HepG2 (cell line): Measurements from ENCODE around the gene TUBG2. TPM values are rescaled to one million over a fixed set of nuclear protein-coding genes. Genes with fewer than 3 reads are reported as not detected.

Experiments
- ARHGAP35 ChIP-seq: sonication (generic); formaldehyde crosslinking; IDR thresholded peaks from 2 replicates; pipeline ENCODE4 v1.9.0; 2022; ENCODE audit warnings: mild to moderate bottlenecking, inconsistent platforms, moderate library complexity, missing genetic modification reagents, borderline replicate concordance
- ATF1 ChIP-seq: IDR thresholded peaks from 2 replicates; pipeline ENCODE4 v1.6.1; 2016; ENCODE audit warnings: mild to moderate bottlenecking, control low read depth
- CCDC6 ChIP-seq: sonication (generic); formaldehyde crosslinking; IDR thresholded peaks from 2 replicates; pipeline ENCODE4 v1.8.1; 2022; ENCODE audit warnings: mild to moderate bottlenecking, missing genetic modification reagents, moderate library complexity
- DBP ChIP-seq: sonication (generic); formaldehyde crosslinking; IDR thresholded peaks from 2 replicates; pipeline ENCODE4 v1.4.0; 2020; ENCODE audit warnings: missing genetic modification reagents; ENCODE audit errors: not compliant biosample characterization
- DNMT1 ChIP-seq: sonication (generic); formaldehyde crosslinking; IDR thresholded peaks from 2 replicates; pipeline ENCODE4 v1.5.1; 2020; ENCODE audit warnings: mild to moderate bottlenecking, missing genetic modification reagents
- E2F5 ChIP-seq: sonication (generic); formaldehyde crosslinking; conservative IDR thresholded peaks from 2 replicates; pipeline ENCODE4 v1.4.0; 2020; ENCODE audit warnings: missing genetic modification reagents
- HDAC1 ChIP-seq: sonication (generic); formaldehyde crosslinking; IDR thresholded peaks from 2 replicates; pipeline ENCODE4 v1.5.1; 2020; ENCODE audit warnings: mild to moderate bottlenecking, missing genetic modification reagents
- HMGA1 ChIP-seq: sonication (generic); formaldehyde crosslinking; conservative IDR thresholded peaks from 2 replicates; pipeline ENCODE4 v1.4.0; 2020; ENCODE audit warnings: missing genetic modification reagents
- IKZF4 ChIP-seq: sonication (generic); formaldehyde crosslinking; IDR thresholded peaks from 2 replicates; pipeline ENCODE4 v1.5.1; 2020; ENCODE audit warnings: borderline replicate concordance, mild to moderate bottlenecking, low read depth, missing genetic modification reagents; ENCODE audit errors: not compliant biosample characterization
- KLF16 ChIP-seq, 2 experiments: sonication (generic) in 1 of 2; formaldehyde crosslinking in 1 of 2; IDR thresholded peaks; 2 replicates each; pipeline versions ENCODE4 v1.6.1 to v1.8.0; 2016 to 2023; ENCODE audit warnings: missing genetic modification reagents in 2 of 2, missing compliant biosample characterization in 1 of 2
- NFYB ChIP-seq: sonication (generic); formaldehyde crosslinking; IDR thresholded peaks from 2 replicates; pipeline ENCODE4 v1.4.0; 2020; ENCODE audit warnings: missing genetic modification reagents
- NR3C1 ChIP-seq: sonication (generic); formaldehyde crosslinking; IDR thresholded peaks from 2 replicates; pipeline ENCODE4 v1.4.0; 2020; ENCODE audit warnings: missing genetic modification reagents
- NRL ChIP-seq: sonication (generic); formaldehyde crosslinking; IDR thresholded peaks from 2 replicates; pipeline ENCODE4 v1.5.0; 2020; ENCODE audit warnings: missing genetic modification reagents, mild to moderate bottlenecking, moderate library complexity, borderline replicate concordance
- ONECUT2 ChIP-seq: sonication (generic); formaldehyde crosslinking; IDR thresholded peaks from 2 replicates; pipeline ENCODE4 v1.4.0; 2020; ENCODE audit warnings: missing genetic modification reagents
- SPEN ChIP-seq: sonication (generic); formaldehyde crosslinking; IDR thresholded peaks from 2 replicates; pipeline ENCODE4 v1.5.1; 2020; ENCODE audit warnings: low read depth, mild to moderate bottlenecking, missing genetic modification reagents
- TGIF2 ChIP-seq: IDR thresholded peaks from 2 replicates; pipeline ENCODE4 v1.6.1; 2016; ENCODE audit warnings: control low read depth, missing compliant biosample characterization
- U2AF1 ChIP-seq: fragments of 200-400 bp; formaldehyde crosslinking; optimal IDR thresholded peaks from 2 replicates; pipeline ENCODE3; 2017; ENCODE audit warnings: mild to moderate bottlenecking, low read depth, low read length
- ZFP36 ChIP-seq: fragments of 150-350 bp; IDR thresholded peaks from 2 replicates; pipeline ENCODE4 v1.6.1; 2018; ENCODE audit warnings: borderline replicate concordance, low read length, low read depth; ENCODE audit not compliant: partially characterized antibody
- ZKSCAN5 ChIP-seq: sonication (generic); formaldehyde crosslinking; IDR thresholded peaks from 2 replicates; pipeline ENCODE4 v1.5.1; 2020; ENCODE audit warnings: mild to moderate bottlenecking, missing genetic modification reagents
- ZNF232 ChIP-seq: sonication (generic); formaldehyde crosslinking; IDR thresholded peaks from 2 replicates; pipeline ENCODE4 v1.4.0; 2020; ENCODE audit warnings: missing genetic modification reagents, borderline replicate concordance
- ZNF280B ChIP-seq: sonication (generic); formaldehyde crosslinking; IDR thresholded peaks from 2 replicates; pipeline ENCODE4 v1.5.0; 2020; ENCODE audit warnings: missing genetic modification reagents, mild to moderate bottlenecking, borderline replicate concordance
- ZNF543 ChIP-seq: sonication (generic); formaldehyde crosslinking; IDR thresholded peaks from 2 replicates; pipeline ENCODE4 v1.4.0; 2020; ENCODE audit warnings: mild to moderate bottlenecking, missing genetic modification reagents
- ZNF546 ChIP-seq: sonication (generic); formaldehyde crosslinking; conservative IDR thresholded peaks from 2 replicates; pipeline ENCODE4 v1.8.1; 2023; ENCODE audit warnings: mild to moderate bottlenecking, missing genetic modification reagents
- ZNF577 ChIP-seq: sonication (generic); formaldehyde crosslinking; IDR thresholded peaks from 2 replicates; pipeline ENCODE4 v1.4.0; 2020; ENCODE audit warnings: mild to moderate bottlenecking, low read depth, missing genetic modification reagents, borderline replicate concordance
- ZNF580 ChIP-seq: IDR thresholded peaks from 2 replicates; pipeline ENCODE4 v1.6.1; 2016; ENCODE audit warnings: low read depth, borderline replicate concordance
- ZNF747 ChIP-seq: sonication (generic); formaldehyde crosslinking; IDR thresholded peaks from 2 replicates; pipeline ENCODE4 v1.8.1; 2023; ENCODE audit warnings: missing genetic modification reagents, mild to moderate bottlenecking, borderline replicate concordance
- ZNF761 ChIP-seq: sonication (generic); formaldehyde crosslinking; conservative IDR thresholded peaks from 2 replicates; pipeline ENCODE4 v1.4.0; 2020; ENCODE audit warnings: mild to moderate bottlenecking, missing genetic modification reagents
- ZNF839 ChIP-seq: sonication (generic); formaldehyde crosslinking; IDR thresholded peaks from 2 replicates; pipeline ENCODE4 v1.4.0; 2020; ENCODE audit warnings: missing genetic modification reagents, mild to moderate bottlenecking, borderline replicate concordance
- polyA plus RNA-seq, 8 experiments: library from polyadenylated mRNA; depleted of rRNA in 3 of 8; stranded (reverse) in 7 of 8; unstranded in 1 of 8; fragments of >200 nt; fragmentation: Illumina TruSeq in 4 of 8; extraction: Trizol in 4 of 8; gene quantifications; 2 replicates each; pipeline versions ENCODE4 v1.2.1 to v1.2.3, GENCODE V29; 2011 to 2016; ENCODE audit warnings: low read depth in 4 of 8, missing spikeins in 1 of 8, mixed read lengths in 1 of 8; ENCODE audit not compliant: insufficient read depth in 1 of 8
- total RNA-seq, 5 experiments: library from RNA; depleted of rRNA; stranded (reverse); fragments of >200 nt; fragmentation: Illumina TruSeq; extraction: Trizol; gene quantifications; 2 replicates each; pipeline ENCODE4 v1.2.3, GENCODE V29; 2016; ENCODE audit warnings: low read depth in 1 of 5

TUBG2 gene
- total and polyA plus RNA-seq, 2 of the 13 experiments (the other 11 are each of a cell fraction or from before 2014, with no cell fraction given), result 16.0 to 42.3 TPM

- TF ChIP-seq ZNF580 (CRISPR knock-in tag), result no peak
- TF ChIP-seq ZNF232 (CRISPR knock-in tag), result no peak
- peak; percentile 77; the same call in 1 of the 2 replicates for TF ChIP-seq TGIF2 (CRISPR knock-in tag)
- TF ChIP-seq ZNF747 (CRISPR knock-in tag), result no peak; the same call in 1 of the 2 replicates
- TF ChIP-seq NFYB (CRISPR knock-in tag), result no peak
- TF ChIP-seq NRL (CRISPR knock-in tag), result peak; percentile 42
- TF ChIP-seq NR3C1, result no peak
- TF ChIP-seq ZNF280B (CRISPR knock-in tag), result no peak
- TF ChIP-seq ZNF761 (CRISPR knock-in tag), result no peak
- TF ChIP-seq ATF1 (CRISPR knock-in tag), result no peak
- 0 out of 2 replicates have a peak, but pooled peaks have one; percentile 35 for TF ChIP-seq ZNF839 (CRISPR knock-in tag)
- TF ChIP-seq KLF16 (CRISPR knock-in tag; IDR thresholded peaks at IDR 0.05), result peak in 1 of 2 experiments; percentile 43; a peak in 1 of 4 replicates
- 0 out of 2 replicates have a peak, but pooled peaks have one; percentile 8 for TF ChIP-seq ZNF546 (CRISPR knock-in tag)
- TF ChIP-seq E2F5, result no peak
- no peak for TF ChIP-seq DBP
- no peak for TF ChIP-seq ZNF577 (CRISPR knock-in tag)
- no peak for TF ChIP-seq ZKSCAN5 (CRISPR knock-in tag)
- peak; percentile 30 for TF ChIP-seq IKZF4 (CRISPR knock-in tag)
- TF ChIP-seq CCDC6 (CRISPR knock-in tag), result peak; percentile 70; the same call in 1 of the 2 replicates
- TF ChIP-seq HMGA1 (CRISPR knock-in tag), result no peak
- TF ChIP-seq ZNF543 (CRISPR knock-in tag), result no peak; the same call in 1 of the 2 replicates
- no peak for TF ChIP-seq ZFP36
- no peak for TF ChIP-seq U2AF1
- peak; percentile 58; the same call in 1 of the 2 replicates for TF ChIP-seq HDAC1 (CRISPR knock-in tag)
- no peak; the same call in none of the 2 replicates for TF ChIP-seq SPEN (CRISPR knock-in tag)
- no peak for TF ChIP-seq ONECUT2
- 0 out of 2 replicates have a peak, but pooled peaks have one; percentile 77 for TF ChIP-seq ARHGAP35
- TF ChIP-seq DNMT1 (CRISPR knock-in tag), result no peak; the same call in 1 of the 2 replicates
Observed at GRCh38 chr17:42676424-42677011, 17.4 kb downstream of the TUBG2 start, which contains the start of gene PLEKHH3 (continued).
